HepG2 (cell line): Measurements from ENCODE around the gene TXNL4B. TPM values are rescaled to one million over a fixed set of nuclear protein-coding genes. Genes with fewer than 3 reads are reported as not detected.

Experiments
- ATAC-seq: fragments of 200-7000 bp; cut with Tn5 transposase; 3 replicates; pipeline ENCODE4 v1.9.1; 2020; ENCODE audit warnings: mild to moderate bottlenecking, moderate library complexity
- BruUV-seq: library from RNA; stranded (reverse); fragments of 400-500 nt; replicated peaks from 2 replicates; lab custom pipeline; 2021; lab: Mats Ljungman, UMichigan
- CTCF ChIA-PET: fragments of 300-600 bp; formaldehyde crosslinking; extraction: SDS; loops from one replicate; lab custom pipeline; 2021; ENCODE audit warnings: low total read pairs, inconsistent platforms, low intra/inter-chr PET ratio; lab: Yijun Ruan, JAX
- POLR2A ChIA-PET: fragments of 350-600 bp; sonication (Branson Sonifier 250); formaldehyde crosslinking; loops from one replicate; lab custom pipeline; 2020; ENCODE audit warnings: antibody characterized with exemption, inconsistent platforms; lab: Yijun Ruan, JAX
- DNase-seq: peaks from one replicate; pipeline ENCODE4 v3.0.0-alpha.2; 2015; ENCODE audit warnings: low spot score
- FAIRE-seq: peaks from 3 replicates; lab custom pipeline; 2011; peaks lifted over from hg19 to GRCh38; lab: Jason Lieb, UNC
- H2AFZ ChIP-seq: one replicate; pipeline ENCODE4 v1.6.1; 2011; ENCODE audit warnings: low read length, inconsistent platforms
- H3K27ac ChIP-seq: fragments of 300-600 bp; 3 replicates; pipeline ENCODE4 v1.8.0; 2011; ENCODE audit warnings: mixed run types, mild to moderate bottlenecking, mixed read lengths, low read length, inconsistent platforms; ENCODE audit not compliant: insufficient read depth; ENCODE audit errors: extremely low read length
- H3K27me3 ChIP-seq, 2 experiments: fragments of 200-600 bp in 1 of 2; 2 replicates in 1 of 2; 3 replicates in 1 of 2; pipeline versions ENCODE4 v1.6.0 to v1.8.0; 2011; ENCODE audit warnings: low read length in 2 of 2, mild to moderate bottlenecking in 2 of 2, moderate library complexity in 2 of 2, inconsistent platforms in 1 of 2; ENCODE audit not compliant: insufficient read depth in 2 of 2, control insufficient read depth in 1 of 2
- H3K36me3 ChIP-seq, 2 experiments: fragments of 200-600 bp in 1 of 2; replicated peaks in 1 of 2; 2 replicates in 1 of 2; 3 replicates in 1 of 2; pipeline versions ENCODE4 v1.5.1 to v1.8.0; 2011; ENCODE audit warnings: low read length in 2 of 2, inconsistent platforms in 1 of 2; ENCODE audit not compliant: insufficient read depth in 2 of 2, control insufficient read depth in 1 of 2
- H3K4me1 ChIP-seq: 2 replicates; pipeline ENCODE4 v1.5.1; 2012; ENCODE audit warnings: low read length, inconsistent platforms; ENCODE audit not compliant: insufficient read depth
- H3K4me2 ChIP-seq: 2 replicates; pipeline ENCODE4 v1.6.0; 2011; ENCODE audit warnings: low read depth, low read length, inconsistent platforms
- H3K4me3 ChIP-seq, 3 experiments: fragments of 200-600 bp in 1 of 3; sonication (generic), shearing (Covaris generic) in 1 of 3; replicated peaks in 1 of 3; 2 replicates each; pipeline ENCODE4 v1.5.1; 2011 to 2016; ENCODE audit warnings: low read length in 3 of 3, inconsistent platforms in 2 of 3, low read depth in 2 of 3, mild to moderate bottlenecking in 2 of 3, control low read depth in 1 of 3, mixed read lengths in 1 of 3; ENCODE audit not compliant: insufficient read depth in 1 of 3
- H3K79me2 ChIP-seq: one replicate; pipeline ENCODE4 v1.6.1; 2011; ENCODE audit warnings: low read length, inconsistent platforms; ENCODE audit not compliant: insufficient read depth
- H3K9ac ChIP-seq: 2 replicates; pipeline ENCODE4 v1.6.0; 2011; ENCODE audit warnings: mild to moderate bottlenecking, low read depth, low read length, inconsistent platforms; ENCODE audit not compliant: insufficient read depth
- H3K9me3 ChIP-seq: 2 replicates; pipeline ENCODE4 v1.5.1; 2012; ENCODE audit warnings: mild to moderate bottlenecking, low read length
- H4K20me1 ChIP-seq: 2 replicates; pipeline ENCODE4 v1.6.0; 2011; ENCODE audit warnings: inconsistent platforms, mild to moderate bottlenecking, low read length, moderate library complexity; ENCODE audit not compliant: insufficient read depth
- ATM ChIP-seq: fragments of 450-650 bp; IDR thresholded peaks from 2 replicates; pipeline ENCODE4 v1.7.1; 2017; ENCODE audit warnings: mild to moderate bottlenecking, borderline replicate concordance
- NAIF1 ChIP-seq: sonication (generic); formaldehyde crosslinking; IDR thresholded peaks from 2 replicates; pipeline ENCODE4 v1.5.0; 2020; ENCODE audit warnings: mild to moderate bottlenecking, missing genetic modification reagents, borderline replicate concordance
- PAX8 ChIP-seq: sonication (generic); formaldehyde crosslinking; IDR thresholded peaks from 2 replicates; pipeline ENCODE4 v1.8.0; 2022; ENCODE audit warnings: mild to moderate bottlenecking, missing genetic modification reagents, borderline replicate concordance
- ZFX ChIP-seq: sonication (generic); formaldehyde crosslinking; IDR thresholded peaks from 2 replicates; pipeline ENCODE4 v1.4.0; 2020; ENCODE audit warnings: mild to moderate bottlenecking, low read depth, missing genetic modification reagents, moderate library complexity
- ZMYM2 ChIP-seq: sonication (generic); formaldehyde crosslinking; IDR thresholded peaks from 2 replicates; pipeline ENCODE4 v1.8.0; 2022; ENCODE audit warnings: mild to moderate bottlenecking, missing genetic modification reagents
- ZNF121 ChIP-seq: sonication (generic); formaldehyde crosslinking; IDR thresholded peaks from 2 replicates; pipeline ENCODE4 v1.5.0; 2020; ENCODE audit warnings: mild to moderate bottlenecking, missing genetic modification reagents
- ZNF546 ChIP-seq: sonication (generic); formaldehyde crosslinking; conservative IDR thresholded peaks from 2 replicates; pipeline ENCODE4 v1.8.1; 2023; ENCODE audit warnings: mild to moderate bottlenecking, missing genetic modification reagents
- ZNF547 ChIP-seq: sonication (generic); formaldehyde crosslinking; IDR thresholded peaks from 2 replicates; pipeline ENCODE4 v1.5.1; 2020; ENCODE audit warnings: mild to moderate bottlenecking, missing genetic modification reagents
- ZNF562 ChIP-seq: sonication (generic); formaldehyde crosslinking; IDR thresholded peaks from 2 replicates; pipeline ENCODE4 v1.8.0; 2022; ENCODE audit warnings: missing genetic modification reagents, borderline replicate concordance
- ZNF766 ChIP-seq: sonication (generic); formaldehyde crosslinking; IDR thresholded peaks from 2 replicates; pipeline ENCODE4 v1.5.0; 2020; ENCODE audit warnings: missing genetic modification reagents, borderline replicate concordance
- ZNF772 ChIP-seq: sonication (generic); formaldehyde crosslinking; IDR thresholded peaks from 2 replicates; pipeline ENCODE4 v1.5.0; 2020; ENCODE audit warnings: mild to moderate bottlenecking, missing genetic modification reagents
- ZNF850 ChIP-seq: sonication (generic); formaldehyde crosslinking; conservative IDR thresholded peaks from 2 replicates; pipeline ENCODE4 v1.9.0; 2021; ENCODE audit warnings: mild to moderate bottlenecking, missing genetic modification reagents
- WGBS: methylation state at CpG from one replicate; pipeline ENCODE4 v1.1.6; 2017; ENCODE audit warnings: low lambda C conversion rate; 5-methylcytosine and 5-hydroxymethylcytosine counted together
- in situ Hi-C: cut with HindIII; loops from 2 replicates; pipeline ENCODE4 v1.10.0; 2017; ENCODE audit warnings: low pct_unique_long_range_greater_than_20kb; ENCODE audit not compliant: extremely low pct_ligation_motif_present
- intact Hi-C: fragments of 100-400 bp; cut with micrococcal nuclease; formaldehyde crosslinking; loops from one replicate; pipeline ENCODE4 v1.10.0; 2022; ENCODE audit not compliant: unreplicated experiment
- polyA plus RNA-seq, 8 experiments: library from polyadenylated mRNA; depleted of rRNA in 3 of 8; stranded (reverse) in 7 of 8; unstranded in 1 of 8; fragments of >200 nt; fragmentation: Illumina TruSeq in 4 of 8; extraction: Trizol in 4 of 8; gene quantifications; 2 replicates each; pipeline versions ENCODE4 v1.2.1 to v1.2.3, GENCODE V29; 2011 to 2016; ENCODE audit warnings: low read depth in 4 of 8, missing spikeins in 1 of 8, mixed read lengths in 1 of 8; ENCODE audit not compliant: insufficient read depth in 1 of 8
- total RNA-seq, 5 experiments: library from RNA; depleted of rRNA; stranded (reverse); fragments of >200 nt; fragmentation: Illumina TruSeq; extraction: Trizol; gene quantifications; 2 replicates each; pipeline ENCODE4 v1.2.3, GENCODE V29; 2016; ENCODE audit warnings: low read depth in 1 of 5
- TF ChIP-seq, protein P1 (sequence below): sonication (generic); formaldehyde crosslinking; IDR thresholded peaks from 2 replicates; pipeline ENCODE4 v1.5.1; 2020; ENCODE audit warnings: missing genetic modification reagents, mild to moderate bottlenecking, borderline replicate concordance
- TF ChIP-seq, protein P2 (sequence below): sonication (generic); formaldehyde crosslinking; IDR thresholded peaks from 2 replicates; pipeline ENCODE4 v1.5.0; 2020; ENCODE audit warnings: missing genetic modification reagents
- TF ChIP-seq, protein P3 (sequence below): sonication (generic); formaldehyde crosslinking; IDR thresholded peaks from 2 replicates; pipeline ENCODE4 v1.5.1; 2020; ENCODE audit warnings: missing genetic modification reagents, mild to moderate bottlenecking, borderline replicate concordance

Gene TXNL4B
- total and polyA plus RNA-seq, 2 of the 13 experiments (the other 11 are each of a cell fraction or from before 2014, with no cell fraction given), result 17.4 to 18.3 TPM

DNA sequence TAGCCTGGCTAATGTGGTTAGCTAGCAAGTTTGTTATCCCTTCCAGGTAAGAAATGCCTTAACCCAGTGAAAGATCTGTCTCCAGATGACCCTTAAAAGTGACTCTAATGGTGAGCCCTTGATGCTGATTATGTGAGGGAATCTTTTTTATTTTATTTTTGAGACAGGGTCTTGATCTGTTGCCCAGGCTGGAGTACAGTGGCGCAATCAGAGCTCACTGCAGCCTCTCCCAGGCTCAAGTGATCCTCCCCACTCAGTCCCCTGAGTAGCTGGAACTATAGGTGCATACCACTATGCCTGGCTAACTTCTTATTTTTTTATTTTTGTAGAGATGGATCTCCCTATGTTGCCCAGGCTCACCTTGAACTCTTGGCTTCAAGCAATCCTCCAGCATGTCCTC, 49.9 kb downstream of the TXNL4B start:
- no peak for FAIRE-seq
- Histone ChIP-seq H3K27me3 (no peaks in the 10 kb centered on the region), H3K79me2 (no peaks in the 10 kb centered on the region), H3K9ac (no peak overlapping the region), H2AFZ (no peak overlapping the region), H3K4me2 (no peak overlapping the region), H3K9me3 (no peaks in the 10 kb centered on the region), H3K36me3 (no peaks in the 10 kb centered on the region), H4K20me1 (no peaks in the 10 kb centered on the region), H3K27ac (peak overlapping the region; percentile 41), H3K4me3 (no peak overlapping the region), H3K4me1 (peaks cover 45% of the 10 kb centered on the region)
- no peak for DNase-seq
- no TSS peak for BruUV-seq
- in situ Hi-C loops (no loop called here), intact Hi-C loops (no loop called here)
- TF ChIP-seq ZNF121 (CRISPR knock-in tag) (peak; percentile 92), ZNF562 (CRISPR knock-in tag) (no peak), ZMYM2 (CRISPR knock-in tag) (no peak), ZNF547 (CRISPR knock-in tag) (0 out of 2 replicates have a peak, but pooled peaks have one; percentile 22)
- TF ChIP-seq, protein P1, sequence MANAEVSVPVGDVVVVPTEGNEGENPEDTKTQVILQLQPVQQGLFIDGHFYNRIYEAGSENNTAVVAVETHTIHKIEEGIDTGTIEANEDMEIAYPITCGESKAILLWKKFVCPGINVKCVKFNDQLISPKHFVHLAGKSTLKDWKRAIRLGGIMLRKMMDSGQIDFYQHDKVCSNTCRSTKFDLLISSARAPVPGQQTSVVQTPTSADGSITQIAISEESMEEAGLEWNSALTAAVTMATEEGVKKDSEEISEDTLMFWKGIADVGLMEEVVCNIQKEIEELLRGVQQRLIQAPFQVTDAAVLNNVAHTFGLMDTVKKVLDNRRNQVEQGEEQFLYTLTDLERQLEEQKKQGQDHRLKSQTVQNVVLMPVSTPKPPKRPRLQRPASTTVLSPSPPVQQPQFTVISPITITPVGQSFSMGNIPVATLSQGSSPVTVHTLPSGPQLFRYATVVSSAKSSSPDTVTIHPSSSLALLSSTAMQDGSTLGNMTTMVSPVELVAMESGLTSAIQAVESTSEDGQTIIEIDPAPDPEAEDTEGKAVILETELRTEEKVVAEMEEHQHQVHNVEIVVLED (CRISPR knock-in tag), result 0 out of 2 replicates have a peak, but pooled peaks have one; percentile 23
- 100% methylated on average over 1 of the region's 1 CpG for WGBS
- no peak for ATAC-seq
- ChIA-PET CTCF (no interaction called here), POLR2A (interaction anchor here (1.1 to 1.6 kb wide), 2 partner anchors 11 to 27 kb away, joined by 3 to 9 read pairs; partner anchors contain the start of gene HP)

DNA sequence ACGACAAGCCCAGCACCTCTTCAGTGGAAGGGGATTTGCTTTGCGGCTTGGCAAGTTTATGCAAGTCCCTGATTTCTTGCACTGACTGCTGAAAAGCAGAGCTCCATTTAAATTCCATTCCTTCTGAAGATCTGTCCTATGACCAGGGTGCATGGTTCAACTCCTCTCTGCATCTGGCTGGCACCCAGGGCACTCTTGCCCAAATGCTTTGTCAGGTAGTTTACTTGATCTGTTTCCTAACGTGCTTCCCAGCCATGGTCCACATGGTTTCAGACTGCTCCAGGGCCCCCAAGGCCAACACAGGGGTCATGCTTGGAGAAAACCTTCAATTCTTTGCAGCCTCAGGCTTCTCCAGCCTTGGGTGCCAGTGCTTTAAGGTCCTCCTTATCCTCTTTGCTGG, 50.4 kb downstream of the TXNL4B start:
- intact Hi-C loops (no loop called here), in situ Hi-C loops (no loop called here)
- peak; percentile 46 for DNase-seq
- Histone ChIP-seq H3K9ac (no peak overlapping the region), H3K9me3 (no peaks in the 10 kb centered on the region), H3K79me2 (no peaks in the 10 kb centered on the region), H2AFZ (no peak overlapping the region), H3K27me3 (no peaks in the 10 kb centered on the region), H3K36me3 (no peaks in the 10 kb centered on the region), H3K4me1 (peaks cover 45% of the 10 kb centered on the region), H4K20me1 (no peaks in the 10 kb centered on the region), H3K27ac (peak overlapping the region; percentile 41), H3K4me3 (no peak overlapping the region), H3K4me2 (peak overlapping the region; percentile 1; the same call in 1 of the 2 replicates)
- BruUV-seq, result no TSS peak
- ATAC-seq, result peak; percentile 46
- 34% methylated on average over 3 of the region's 3 CpGs for WGBS
- FAIRE-seq, result no peak
- POLR2A ChIA-PET, result interaction anchor here (1.1 to 1.6 kb wide), 2 partner anchors 11 to 26 kb away, joined by 3 to 9 read pairs; partner anchors contain the start of gene HP
- CTCF ChIA-PET, result no interaction called here
- no peak for TF ChIP-seq ZNF546 (CRISPR knock-in tag)
- TF ChIP-seq ZNF850 (CRISPR knock-in tag), result no peak
- TF ChIP-seq NAIF1, result no peak
- no peak for TF ChIP-seq PAX8 (CRISPR knock-in tag)
- TF ChIP-seq, protein P2, sequence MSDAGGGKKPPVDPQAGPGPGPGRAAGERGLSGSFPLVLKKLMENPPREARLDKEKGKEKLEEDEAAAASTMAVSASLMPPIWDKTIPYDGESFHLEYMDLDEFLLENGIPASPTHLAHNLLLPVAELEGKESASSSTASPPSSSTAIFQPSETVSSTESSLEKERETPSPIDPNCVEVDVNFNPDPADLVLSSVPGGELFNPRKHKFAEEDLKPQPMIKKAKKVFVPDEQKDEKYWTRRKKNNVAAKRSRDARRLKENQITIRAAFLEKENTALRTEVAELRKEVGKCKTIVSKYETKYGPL (CRISPR knock-in tag), result no peak
- TF ChIP-seq ZFX, result no peak
- TF ChIP-seq ZNF772 (CRISPR knock-in tag), result no peak
- TF ChIP-seq, protein P3, sequence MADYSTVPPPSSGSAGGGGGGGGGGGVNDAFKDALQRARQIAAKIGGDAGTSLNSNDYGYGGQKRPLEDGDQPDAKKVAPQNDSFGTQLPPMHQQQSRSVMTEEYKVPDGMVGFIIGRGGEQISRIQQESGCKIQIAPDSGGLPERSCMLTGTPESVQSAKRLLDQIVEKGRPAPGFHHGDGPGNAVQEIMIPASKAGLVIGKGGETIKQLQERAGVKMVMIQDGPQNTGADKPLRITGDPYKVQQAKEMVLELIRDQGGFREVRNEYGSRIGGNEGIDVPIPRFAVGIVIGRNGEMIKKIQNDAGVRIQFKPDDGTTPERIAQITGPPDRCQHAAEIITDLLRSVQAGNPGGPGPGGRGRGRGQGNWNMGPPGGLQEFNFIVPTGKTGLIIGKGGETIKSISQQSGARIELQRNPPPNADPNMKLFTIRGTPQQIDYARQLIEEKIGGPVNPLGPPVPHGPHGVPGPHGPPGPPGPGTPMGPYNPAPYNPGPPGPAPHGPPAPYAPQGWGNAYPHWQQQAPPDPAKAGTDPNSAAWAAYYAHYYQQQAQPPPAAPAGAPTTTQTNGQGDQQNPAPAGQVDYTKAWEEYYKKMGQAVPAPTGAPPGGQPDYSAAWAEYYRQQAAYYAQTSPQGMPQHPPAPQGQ, result no peak
- TF ChIP-seq ATM, result no peak
- 0 out of 2 replicates have a peak, but pooled peaks have one; percentile 17 for TF ChIP-seq ZNF766 (CRISPR knock-in tag)
